Neural cell (in vitro differentiated cells): ENCODE measurements around the gene FAM32A. TPM values are rescaled to one million over a fixed set of nuclear protein-coding genes. Genes with fewer than 3 reads are reported as not detected.

ENCODE experiments used
- H2AFZ ChIP-seq: fragments of 200-600, 300-800 bp; sonication (generic), shearing (Covaris generic); 2 replicates; pipeline ENCODE4 v1.6.0; 2014; ENCODE audit warnings: low read depth, mild to moderate bottlenecking, antibody characterized with exemption, low read length, moderate library complexity
- H3F3A ChIP-seq: fragments of 200-600 bp; shearing (Covaris generic); 2 replicates; pipeline ENCODE4 v1.6.1; 2016; ENCODE audit warnings: mild to moderate bottlenecking, moderate library complexity, mixed read lengths, antibody characterized with exemption, low read length; ENCODE audit not compliant: insufficient read depth, poor library complexity, severe bottlenecking
- H3K27ac ChIP-seq: fragments of 200-600, 300-800 bp; sonication (generic), shearing (Covaris generic); 2 replicates; pipeline ENCODE4 v1.5.1; 2014; ENCODE audit warnings: mild to moderate bottlenecking, low read length, moderate library complexity
- H3K27me3 ChIP-seq: fragments of 300-800, 200-600 bp; sonication (generic), shearing (Covaris generic); 2 replicates; pipeline ENCODE4 v1.6.0; 2014; ENCODE audit warnings: mild to moderate bottlenecking, low read depth, low read length, moderate library complexity; ENCODE audit not compliant: insufficient read depth
- H3K36me3 ChIP-seq: fragments of 300-800, 200-600 bp; sonication (generic), shearing (Covaris generic); 2 replicates; pipeline ENCODE4 v1.5.1; 2014; ENCODE audit warnings: mild to moderate bottlenecking, antibody characterized with exemption, low read length, moderate library complexity; ENCODE audit not compliant: insufficient read depth
- H3K4me2 ChIP-seq: fragments of 300-800, 200-600 bp; sonication (generic), shearing (Covaris generic); 2 replicates; pipeline ENCODE4 v1.6.0; 2014; ENCODE audit warnings: mild to moderate bottlenecking, low read length
- H3K4me3 ChIP-seq: fragments of 300-800, 200-600 bp; sonication (generic), shearing (Covaris generic); 2 replicates; pipeline ENCODE4 v1.5.1; 2014; ENCODE audit warnings: mild to moderate bottlenecking, low read length, moderate library complexity
- H3K79me2 ChIP-seq: fragments of 200-600 bp; shearing (Covaris generic); replicated peaks from 2 replicates; pipeline ENCODE4 v1.6.0; 2014; ENCODE audit warnings: mild to moderate bottlenecking, low read length, moderate library complexity; ENCODE audit not compliant: insufficient read depth
- H3K9ac ChIP-seq: fragments of 300-800, 200-600 bp; sonication (generic), shearing (Covaris generic); 2 replicates; pipeline ENCODE4 v1.6.1; 2016; ENCODE audit warnings: mild to moderate bottlenecking, low read length, mixed read lengths
- H3K9me2 ChIP-seq: fragments of 200-600 bp; shearing (Covaris generic); 2 replicates; pipeline ENCODE4 v1.6.1; 2016; ENCODE audit warnings: mild to moderate bottlenecking, low read length, mixed read lengths; ENCODE audit not compliant: insufficient read depth
- H3K9me3 ChIP-seq: fragments of 200-600, 300-800 bp; sonication (generic), shearing (Covaris generic); 2 replicates; pipeline ENCODE4 v1.6.1; 2016; ENCODE audit warnings: mild to moderate bottlenecking, mixed run types, low read length, moderate library complexity, mixed read lengths
- H4K20me1 ChIP-seq: fragments of 200-600 bp; shearing (Covaris generic); 2 replicates; pipeline ENCODE4 v1.6.1; 2016; ENCODE audit warnings: mild to moderate bottlenecking, mixed run types; ENCODE audit not compliant: insufficient read depth
- EP300 ChIP-seq: fragments of 450-650 bp; conservative IDR thresholded peaks from 2 replicates; pipeline ENCODE4 v1.6.1; 2014; ENCODE audit warnings: antibody characterized with exemption, mild to moderate bottlenecking, moderate library complexity; ENCODE audit not compliant: poor library complexity, severe bottlenecking
- EZH2 ChIP-seq: fragments of 200-600, 300-800 bp; shearing (Covaris generic), sonication (generic); IDR thresholded peaks from 2 replicates; pipeline ENCODE4 v1.6.1; 2014; ENCODE audit warnings: antibody characterized with exemption, low read length, borderline replicate concordance, mild to moderate bottlenecking; ENCODE audit not compliant: insufficient read depth, poor library complexity, severe bottlenecking
- MXI1 ChIP-seq: fragments of 450-650 bp; conservative IDR thresholded peaks from 2 replicates; pipeline ENCODE4 v1.6.1; 2014; ENCODE audit warnings: antibody characterized with exemption, mild to moderate bottlenecking; ENCODE audit not compliant: poor library complexity, severe bottlenecking
- POLR2AphosphoS5 ChIP-seq: IDR thresholded peaks from 2 replicates; pipeline ENCODE4 v1.6.1; 2012
- RAD21 ChIP-seq: fragments of 450-650 bp; conservative IDR thresholded peaks from 2 replicates; pipeline ENCODE4 v1.6.1; 2014; ENCODE audit warnings: antibody characterized with exemption, mild to moderate bottlenecking, moderate library complexity
- SMC3 ChIP-seq: fragments of 450-650 bp; conservative IDR thresholded peaks from 2 replicates; pipeline ENCODE4 v1.6.1; 2014; ENCODE audit warnings: antibody characterized with exemption, mild to moderate bottlenecking, moderate library complexity; ENCODE audit not compliant: poor library complexity
- TAF1 ChIP-seq: IDR thresholded peaks from 2 replicates; pipeline ENCODE4 v1.6.1; 2012; ENCODE audit warnings: low read depth
- polyA plus RNA-seq: library from polyadenylated mRNA; depleted of rRNA; stranded (reverse); fragments of >200 nt; gene quantifications from 2 replicates; pipeline ENCODE4 v1.2.3, GENCODE V29; 2014
- TF ChIP-seq, protein P1 (sequence below): IDR thresholded peaks from 2 replicates; pipeline ENCODE4 v1.6.1; 2012; ENCODE audit warnings: borderline replicate concordance
- TF ChIP-seq, protein P2 (sequence below): fragments of 450-650 bp; IDR thresholded peaks from 2 replicates; pipeline ENCODE4 v1.5.1; 2014; ENCODE audit warnings: antibody characterized with exemption, mild to moderate bottlenecking, moderate library complexity; ENCODE audit not compliant: poor library complexity, severe bottlenecking

The FAM32A gene
- polyA plus RNA-seq, 1 donor from 2014 or later, result 545 TPM

DNA sequence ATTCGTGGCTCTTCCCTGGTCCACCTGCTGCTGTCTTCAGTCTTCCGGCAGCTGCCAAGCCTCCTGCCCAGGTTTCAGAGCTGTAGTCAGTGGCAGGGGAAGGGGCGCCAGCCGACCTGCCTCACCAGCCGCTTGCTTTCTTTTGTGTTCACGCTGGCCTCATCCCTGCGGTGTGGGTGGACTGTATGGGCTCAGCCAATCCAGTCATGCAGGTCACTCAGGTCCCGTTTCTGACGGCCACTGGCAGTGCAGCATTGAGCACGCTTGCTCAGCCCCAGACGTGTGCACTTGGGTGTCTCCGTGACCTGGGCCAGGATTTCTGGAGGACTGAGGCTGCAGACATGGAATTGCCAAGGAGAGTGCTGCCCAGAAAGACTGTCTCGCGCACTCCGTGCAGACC lies 38.5 kb downstream of the FAM32A start:
- H3K9ac ChIP-seq, result no peak overlapping the region
- H3F3A ChIP-seq, result no peaks in the 10 kb centered on the region
- no peak overlapping the region for H3K4me3 ChIP-seq
- no peak overlapping the region for H2AFZ ChIP-seq
- H3K36me3 ChIP-seq, result no peaks in the 10 kb centered on the region
- TF ChIP-seq SMC3, result no peak
- no peak for TF ChIP-seq TAF1
- TF ChIP-seq POLR2AphosphoS5, result no peak
- TF ChIP-seq MXI1, result no peak
- no peak for TF ChIP-seq RAD21
- no peak for TF ChIP-seq EZH2
- TF ChIP-seq, protein P1, sequence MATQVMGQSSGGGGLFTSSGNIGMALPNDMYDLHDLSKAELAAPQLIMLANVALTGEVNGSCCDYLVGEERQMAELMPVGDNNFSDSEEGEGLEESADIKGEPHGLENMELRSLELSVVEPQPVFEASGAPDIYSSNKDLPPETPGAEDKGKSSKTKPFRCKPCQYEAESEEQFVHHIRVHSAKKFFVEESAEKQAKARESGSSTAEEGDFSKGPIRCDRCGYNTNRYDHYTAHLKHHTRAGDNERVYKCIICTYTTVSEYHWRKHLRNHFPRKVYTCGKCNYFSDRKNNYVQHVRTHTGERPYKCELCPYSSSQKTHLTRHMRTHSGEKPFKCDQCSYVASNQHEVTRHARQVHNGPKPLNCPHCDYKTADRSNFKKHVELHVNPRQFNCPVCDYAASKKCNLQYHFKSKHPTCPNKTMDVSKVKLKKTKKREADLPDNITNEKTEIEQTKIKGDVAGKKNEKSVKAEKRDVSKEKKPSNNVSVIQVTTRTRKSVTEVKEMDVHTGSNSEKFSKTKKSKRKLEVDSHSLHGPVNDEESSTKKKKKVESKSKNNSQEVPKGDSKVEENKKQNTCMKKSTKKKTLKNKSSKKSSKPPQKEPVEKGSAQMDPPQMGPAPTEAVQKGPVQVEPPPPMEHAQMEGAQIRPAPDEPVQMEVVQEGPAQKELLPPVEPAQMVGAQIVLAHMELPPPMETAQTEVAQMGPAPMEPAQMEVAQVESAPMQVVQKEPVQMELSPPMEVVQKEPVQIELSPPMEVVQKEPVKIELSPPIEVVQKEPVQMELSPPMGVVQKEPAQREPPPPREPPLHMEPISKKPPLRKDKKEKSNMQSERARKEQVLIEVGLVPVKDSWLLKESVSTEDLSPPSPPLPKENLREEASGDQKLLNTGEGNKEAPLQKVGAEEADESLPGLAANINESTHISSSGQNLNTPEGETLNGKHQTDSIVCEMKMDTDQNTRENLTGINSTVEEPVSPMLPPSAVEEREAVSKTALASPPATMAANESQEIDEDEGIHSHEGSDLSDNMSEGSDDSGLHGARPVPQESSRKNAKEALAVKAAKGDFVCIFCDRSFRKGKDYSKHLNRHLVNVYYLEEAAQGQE, result no peak
- no peak for TF ChIP-seq EP300
- TF ChIP-seq, protein P2, sequence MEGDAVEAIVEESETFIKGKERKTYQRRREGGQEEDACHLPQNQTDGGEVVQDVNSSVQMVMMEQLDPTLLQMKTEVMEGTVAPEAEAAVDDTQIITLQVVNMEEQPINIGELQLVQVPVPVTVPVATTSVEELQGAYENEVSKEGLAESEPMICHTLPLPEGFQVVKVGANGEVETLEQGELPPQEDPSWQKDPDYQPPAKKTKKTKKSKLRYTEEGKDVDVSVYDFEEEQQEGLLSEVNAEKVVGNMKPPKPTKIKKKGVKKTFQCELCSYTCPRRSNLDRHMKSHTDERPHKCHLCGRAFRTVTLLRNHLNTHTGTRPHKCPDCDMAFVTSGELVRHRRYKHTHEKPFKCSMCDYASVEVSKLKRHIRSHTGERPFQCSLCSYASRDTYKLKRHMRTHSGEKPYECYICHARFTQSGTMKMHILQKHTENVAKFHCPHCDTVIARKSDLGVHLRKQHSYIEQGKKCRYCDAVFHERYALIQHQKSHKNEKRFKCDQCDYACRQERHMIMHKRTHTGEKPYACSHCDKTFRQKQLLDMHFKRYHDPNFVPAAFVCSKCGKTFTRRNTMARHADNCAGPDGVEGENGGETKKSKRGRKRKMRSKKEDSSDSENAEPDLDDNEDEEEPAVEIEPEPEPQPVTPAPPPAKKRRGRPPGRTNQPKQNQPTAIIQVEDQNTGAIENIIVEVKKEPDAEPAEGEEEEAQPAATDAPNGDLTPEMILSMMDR, result no peak
- H3K9me2 ChIP-seq, result no peaks in the 10 kb centered on the region
- H3K9me3 ChIP-seq, result no peaks in the 10 kb centered on the region
- H3K27me3 ChIP-seq, result no peaks in the 10 kb centered on the region
- H4K20me1 ChIP-seq, result no peaks in the 10 kb centered on the region
- H3K27ac ChIP-seq, result no peak overlapping the region
- H3K4me2 ChIP-seq, result no peak overlapping the region
- no peaks in the 10 kb centered on the region for H3K79me2 ChIP-seq

DNA sequence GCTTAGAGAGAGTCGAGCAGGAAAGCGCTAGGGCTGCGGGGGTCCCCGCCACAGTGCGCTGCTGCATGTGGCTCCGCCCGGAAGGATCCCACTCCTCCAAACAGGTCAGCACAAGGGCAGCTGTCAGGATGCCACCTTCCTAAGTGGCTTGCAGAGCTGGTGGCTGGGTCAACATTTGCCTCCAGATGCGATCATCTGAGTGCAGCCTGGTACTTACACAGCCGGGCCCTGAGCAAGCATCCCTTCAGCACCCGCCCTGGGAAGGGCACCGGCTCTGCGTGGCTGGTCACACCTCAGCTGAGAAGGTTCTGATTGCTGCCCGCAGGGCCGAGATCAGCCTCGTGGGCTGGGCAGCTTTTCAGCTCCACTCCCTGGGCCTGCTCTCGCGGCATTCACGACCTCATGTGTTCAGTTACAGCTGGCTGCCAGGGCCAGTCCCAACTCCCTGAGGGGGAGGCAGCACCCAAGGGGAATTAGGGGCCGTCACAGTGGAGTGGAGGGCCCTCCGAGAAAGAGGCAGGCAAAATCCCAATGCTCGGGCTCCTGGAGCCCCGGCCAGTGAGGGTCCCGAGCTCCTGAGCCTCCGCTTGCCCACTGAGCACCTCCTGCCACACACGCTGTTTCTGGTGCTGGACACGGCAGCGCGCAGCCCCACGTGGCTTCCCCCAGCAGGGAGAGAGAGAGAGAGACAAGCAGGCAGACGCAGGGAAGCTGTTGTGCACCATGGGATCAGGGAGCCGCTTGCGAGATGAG lies 39.3 kb downstream of the FAM32A start:
- Histone ChIP-seq H3K9me2 (no peaks in the 10 kb centered on the region), H3F3A (no peaks in the 10 kb centered on the region), H3K4me2 (no peak overlapping the region), H3K36me3 (no peaks in the 10 kb centered on the region), H3K4me3 (no peak overlapping the region), H2AFZ (no peak overlapping the region), H3K79me2 (no peaks in the 10 kb centered on the region), H3K27ac (no peak overlapping the region), H4K20me1 (no peaks in the 10 kb centered on the region), H3K27me3 (no peaks in the 10 kb centered on the region), H3K9me3 (no peaks in the 10 kb centered on the region), H3K9ac (no peak overlapping the region)
- TF ChIP-seq EP300 (no peak), MXI1 (no peak), EZH2 (no peak), SMC3 (no peak), TAF1 (no peak), POLR2AphosphoS5 (no peak), RAD21 (no peak)
- TF ChIP-seq, protein P2, result no peak
- TF ChIP-seq, protein P1, result no peak
